Hepatic stellate cell (primary cell): ENCODE data around the gene SUSD2.
"Not testable (repeated sequence)": the region's sequence is repeated elsewhere in the genome, so short reads cannot be mapped to it uniquely, and the experiment has no call there.

Experiments used
- DNase-seq: peaks from one replicate; pipeline ENCODE4 v3.0.0; 2011; ENCODE audit warnings: low spot score

Gene SUSD2

GRCh38 chr22:24189249-24190158 lies 8.2 kb downstream of the SUSD2 start:
- DNase-seq: peak; percentile 93

GRCh38 chr22:24190159-24190540 lies 8.9 kb downstream of the SUSD2 start:
- DNase-seq: no peak

GRCh38 chr22:24190596-24191208 lies 9.4 kb downstream of the SUSD2 start:
- no peak for DNase-seq

- no peak for DNase-seq
Observed at GRCh38 chr22:24191381-24191841, 10.1 kb downstream of the SUSD2 start.

GRCh38 chr22:24191893-24192292 lies 10.6 kb downstream of the SUSD2 start:
- DNase-seq: no peak

- no peak for DNase-seq
Observed at GRCh38 chr22:24198682-24199052, 17.4 kb downstream of the SUSD2 start.

GRCh38 chr22:24200619-24201212 lies 19.4 kb downstream of the SUSD2 start:
- DNase-seq: no peak

GRCh38 chr22:24201681-24202614 lies 20.7 kb downstream of the SUSD2 start:
- DNase-seq: no peak

- DNase-seq: not testable (repeated sequence)
Observed at GRCh38 chr22:24203856-24204255, 22.6 kb downstream of the SUSD2 start.

GRCh38 chr22:24205438-24206195 lies 24.3 kb downstream of the SUSD2 start:
- no peak for DNase-seq

- DNase-seq: peak; percentile 13
Observed at GRCh38 chr22:24206460-24207263, 25.4 kb downstream of the SUSD2 start.

GRCh38 chr22:24207264-24208011 lies 26.2 kb downstream of the SUSD2 start:
- no peak for DNase-seq

GRCh38 chr22:24208012-24208749 lies 26.9 kb downstream of the SUSD2 start:
- peak; percentile 85 for DNase-seq

- DNase-seq: no peak
Observed at GRCh38 chr22:24209016-24209415, 27.7 kb downstream of the SUSD2 start.

GRCh38 chr22:24209687-24210086 lies 28.4 kb downstream of the SUSD2 start:
- no peak for DNase-seq

- not testable (repeated sequence) for DNase-seq
Observed at GRCh38 chr22:24210409-24210808, 29.1 kb downstream of the SUSD2 start.

GRCh38 chr22:24211716-24212115 lies 30.4 kb downstream of the SUSD2 start:
- not testable (repeated sequence) for DNase-seq

- DNase-seq: not testable (repeated sequence)
Observed at GRCh38 chr22:24213111-24213510, 31.8 kb downstream of the SUSD2 start.
